ENCODE data around the gene DNAL4. TPM values are rescaled to one million over a fixed set of nuclear protein-coding genes. Genes with fewer than 3 reads are reported as not detected.

The DNAL4 gene
- total RNA-seq, 2 donors from 2014 or later: 14.4 to 16.8 TPM

GRCh38 chr22:38768036-38768435 is 25.9 kb downstream of the DNAL4 start:
- ATAC-seq: no peak
- DNase-seq: no peak
- intact Hi-C loops (cut with DNase I, micrococcal nuclease): no loop called here

- ATAC-seq (no peak), DNase-seq (no peak)
- intact Hi-C loops (cut with DNase I, micrococcal nuclease): no loop called here
Observed at GRCh38 chr22:38767313-38767712, 26.6 kb downstream of the DNAL4 start.

GRCh38 chr22:38766076-38766777 is 27.7 kb downstream of the DNAL4 start:
- DNase-seq (peak; percentile 76), ATAC-seq (peak; percentile 86)
- intact Hi-C loops (cut with DNase I, micrococcal nuclease): no loop called here

- DNase-seq (no peak), ATAC-seq (no peak)
- intact Hi-C loops (cut with DNase I, micrococcal nuclease): no loop called here
Observed at GRCh38 chr22:38762551-38762983, 31.4 kb downstream of the DNAL4 start.

GRCh38 chr22:38761202-38762162 is 32.5 kb downstream of the DNAL4 start:
- DNase-seq: no peak
- intact Hi-C loops (cut with DNase I, micrococcal nuclease): no loop called here
- ATAC-seq: no peak

GRCh38 chr22:38760477-38761201 is 33.3 kb downstream of the DNAL4 start:
- ATAC-seq: no peak
- intact Hi-C loops (cut with DNase I, micrococcal nuclease): no loop called here
- no peak for DNase-seq

GRCh38 chr22:38759005-38759404 is 34.9 kb downstream of the DNAL4 start:
- no peak for DNase-seq
- intact Hi-C loops (cut with DNase I, micrococcal nuclease): no loop called here
- no peak for ATAC-seq

GRCh38 chr22:38758276-38758945 is 35.5 kb downstream of the DNAL4 start:
- intact Hi-C loops (cut with DNase I, micrococcal nuclease): no loop called here
- DNase-seq (peak in 1 of 2 donors; percentile 39), ATAC-seq (no peak)

GRCh38 chr22:38757464-38757757 is 36.5 kb downstream of the DNAL4 start:
- ATAC-seq: no peak
- intact Hi-C loops (cut with DNase I, micrococcal nuclease): no loop called here

GRCh38 chr22:38756711-38757463 is 37.1 kb downstream of the DNAL4 start:
- DNase-seq (peak in 1 of 2 donors; percentile 50), ATAC-seq (no peak)
- intact Hi-C loops (cut with DNase I, micrococcal nuclease): no loop called here

More at GRCh38 chr22:38757464-38757757, 36.5 kb downstream of the DNAL4 start:
- DNase-seq: no peak

GRCh38 chr22:38755911-38756532 is 37.9 kb downstream of the DNAL4 start, which contains the start of gene SUN2:
TSS of gene SUN2 (minus strand) at chr22:38755998. CDS start at chr22:38752628, 3,370 bp downstream.
- intact Hi-C loops (cut with DNase I, micrococcal nuclease): no loop called here
- DNase-seq: peak; percentile 94 to 96
- ATAC-seq: peak; percentile 70

- ATAC-seq: peak; percentile 78
- intact Hi-C loops (cut with DNase I, micrococcal nuclease): no loop called here
Observed at GRCh38 chr22:38755155-38755910, 38.6 kb downstream of the DNAL4 start.

GRCh38 chr22:38754751-38755154 is 39.2 kb downstream of the DNAL4 start:
- ATAC-seq: peak; percentile 1

More at GRCh38 chr22:38755155-38755910, 38.6 kb downstream of the DNAL4 start:
- DNase-seq: peak; percentile 93 to 94

GRCh38 chr22:38753948-38754750 is 39.8 kb downstream of the DNAL4 start:
- intact Hi-C loops (cut with DNase I, micrococcal nuclease): no loop called here
- peak; percentile 64 for ATAC-seq
- DNase-seq: peak; percentile 72 to 82

More at GRCh38 chr22:38754751-38755154, 39.2 kb downstream of the DNAL4 start:
- intact Hi-C loops (cut with DNase I, micrococcal nuclease): no loop called here
- DNase-seq: peak; percentile 56 to 58

- ATAC-seq (no peak), DNase-seq (peak; percentile 69 to 73)
- intact Hi-C loops (cut with DNase I, micrococcal nuclease): no loop called here
Observed at GRCh38 chr22:38751422-38752346, 42.3 kb downstream of the DNAL4 start.
